ENCODE results near the gene USH1G. TPM values are rescaled to one million over a fixed set of nuclear protein-coding genes. Genes with fewer than 3 reads are reported as not detected.
A peak's percentile ranks its signal among the peaks of the same experiment; 100 is the strongest.
"Not testable (repeated sequence)": the region's sequence is repeated elsewhere in the genome, so short reads cannot be mapped to it uniquely, and the experiment has no call there.

Gene USH1G
- total RNA-seq, 1 experiment from 2014 or later = 2.7 TPM

DNA sequence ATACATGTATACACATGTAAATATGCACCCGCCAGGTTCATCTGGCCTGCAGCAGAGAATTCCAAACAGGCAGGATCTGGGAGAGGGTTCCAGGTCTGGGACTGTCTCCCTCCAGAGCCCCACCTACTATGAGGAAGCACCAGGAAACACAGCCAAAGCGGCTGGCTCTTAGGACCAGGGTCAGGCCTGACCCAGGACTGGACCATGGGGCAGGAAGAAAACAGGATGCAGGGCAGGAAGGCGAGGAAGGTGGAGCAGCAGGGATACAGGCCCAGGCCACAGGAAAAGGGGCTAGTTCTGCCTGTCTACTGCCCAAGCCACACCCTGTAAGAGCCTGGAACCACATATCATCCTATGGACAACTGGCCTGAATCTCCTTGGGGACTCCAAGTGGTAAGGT lies 47.3 kb upstream of the USH1G start:
- H2BK120ac ChIP-seq (ENCODE audit: low read depth, low read length, poor library complexity, severe bottlenecking) = no peak overlapping the region
- no peaks in the 10 kb centered on the region for H3K79me1 ChIP-seq (ENCODE audit: insufficient read depth, low read depth, low read length, poor library complexity, severe bottlenecking)
- H4K20me1 ChIP-seq (ENCODE audit: control insufficient read depth, insufficient read depth, insufficient read length) = no peaks in the 10 kb centered on the region
- H3K4ac ChIP-seq (ENCODE audit: low read depth, low read length) = no peak overlapping the region
- no CpG with 5 or more reads among the region's 3 CpGs for WGBS (ENCODE audit: extremely low coverage, insufficient read length, low lambda C conversion rate)
- no peak overlapping the region for H2AFZ ChIP-seq (ENCODE audit: low read length)
- Mint-ChIP-seq H3K9me3 (peaks cover 0 to 2% of the 10 kb centered on the region in 2 experiments; a peak in 1 of 5 replicates), H3K4me1 (peaks cover 10 to 19% of the 10 kb centered on the region in 2 experiments), H3K4me3 (peak overlapping the region in 1 of 2 experiments; percentile 63; a peak in 1 of 5 replicates), H3K27me3 (ENCODE audit: low read depth) (peaks cover 50% of the 10 kb centered on the region), H3K27ac (no peak overlapping the region), H3K36me3 (ENCODE audit: insufficient read depth in 1 of 3, low read depth in 3 of 3) (no peaks in the 10 kb centered on the region)
- H2BK15ac ChIP-seq (ENCODE audit: low read depth, low read length) = no peak overlapping the region
- no peak overlapping the region for H4K91ac ChIP-seq (ENCODE audit: insufficient read length, low read depth, low read length)
- no peak overlapping the region for H4K8ac ChIP-seq (replicated peaks; ENCODE audit: insufficient read length, low read depth, low read length)
- no peak overlapping the region for H3K14ac ChIP-seq (ENCODE audit: insufficient read depth, low read length)
- no peak overlapping the region for H3K56ac ChIP-seq (ENCODE audit: insufficient read length, low read depth, low read length)
- no peak overlapping the region for H3T11ph ChIP-seq (ENCODE audit: low read length)
- no peak overlapping the region for H2AK5ac ChIP-seq (ENCODE audit: insufficient read length, low read length)
- no peak overlapping the region for H3K18ac ChIP-seq (ENCODE audit: insufficient read length, low read depth, low read length)
- H3K4me1 ChIP-seq (ENCODE audit: insufficient read depth, low read length) = no peaks in the 10 kb centered on the region; the same call in 1 of the 2 replicates
- no peaks in the 10 kb centered on the region for H3K9me3 ChIP-seq (ENCODE audit: control insufficient read depth, low read depth, low read length)
- no peak overlapping the region for H2BK5ac ChIP-seq (ENCODE audit: insufficient read length, low read length)
- no peak overlapping the region for H3K23ac ChIP-seq (ENCODE audit: insufficient read length, low read depth, low read length)
- H3K27ac ChIP-seq (ENCODE audit: insufficient read length, low read depth, low read length) = no peak overlapping the region
- TF ChIP-seq, protein P1, sequence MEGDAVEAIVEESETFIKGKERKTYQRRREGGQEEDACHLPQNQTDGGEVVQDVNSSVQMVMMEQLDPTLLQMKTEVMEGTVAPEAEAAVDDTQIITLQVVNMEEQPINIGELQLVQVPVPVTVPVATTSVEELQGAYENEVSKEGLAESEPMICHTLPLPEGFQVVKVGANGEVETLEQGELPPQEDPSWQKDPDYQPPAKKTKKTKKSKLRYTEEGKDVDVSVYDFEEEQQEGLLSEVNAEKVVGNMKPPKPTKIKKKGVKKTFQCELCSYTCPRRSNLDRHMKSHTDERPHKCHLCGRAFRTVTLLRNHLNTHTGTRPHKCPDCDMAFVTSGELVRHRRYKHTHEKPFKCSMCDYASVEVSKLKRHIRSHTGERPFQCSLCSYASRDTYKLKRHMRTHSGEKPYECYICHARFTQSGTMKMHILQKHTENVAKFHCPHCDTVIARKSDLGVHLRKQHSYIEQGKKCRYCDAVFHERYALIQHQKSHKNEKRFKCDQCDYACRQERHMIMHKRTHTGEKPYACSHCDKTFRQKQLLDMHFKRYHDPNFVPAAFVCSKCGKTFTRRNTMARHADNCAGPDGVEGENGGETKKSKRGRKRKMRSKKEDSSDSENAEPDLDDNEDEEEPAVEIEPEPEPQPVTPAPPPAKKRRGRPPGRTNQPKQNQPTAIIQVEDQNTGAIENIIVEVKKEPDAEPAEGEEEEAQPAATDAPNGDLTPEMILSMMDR (conservative IDR thresholded peaks at IDR 0.05) = no peak
- no peaks in the 10 kb centered on the region for H3K79me2 ChIP-seq (ENCODE audit: insufficient read depth, low read length)
- DNase-seq = no peak
- H3K9ac ChIP-seq (ENCODE audit: extremely low read depth, insufficient read length, low read length) = no peak overlapping the region
- H3K23me2 ChIP-seq (ENCODE audit: insufficient read length, low read depth, low read length, poor library complexity, severe bottlenecking) = peaks cover 8% of the 10 kb centered on the region
- H3K27me3 ChIP-seq (ENCODE audit: insufficient read depth, low read length) = peaks cover 19% of the 10 kb centered on the region
- H2BK12ac ChIP-seq (ENCODE audit: insufficient read length, low read depth, low read length) = no peak overlapping the region
- H2BK20ac ChIP-seq (ENCODE audit: low read depth, low read length, poor library complexity, severe bottlenecking) = no peak overlapping the region
- H4K5ac ChIP-seq (ENCODE audit: insufficient read length, low read depth, low read length) = no peak overlapping the region
- H3K4me2 ChIP-seq (ENCODE audit: insufficient read depth, insufficient read length, low read length) = no peak overlapping the region

DNA sequence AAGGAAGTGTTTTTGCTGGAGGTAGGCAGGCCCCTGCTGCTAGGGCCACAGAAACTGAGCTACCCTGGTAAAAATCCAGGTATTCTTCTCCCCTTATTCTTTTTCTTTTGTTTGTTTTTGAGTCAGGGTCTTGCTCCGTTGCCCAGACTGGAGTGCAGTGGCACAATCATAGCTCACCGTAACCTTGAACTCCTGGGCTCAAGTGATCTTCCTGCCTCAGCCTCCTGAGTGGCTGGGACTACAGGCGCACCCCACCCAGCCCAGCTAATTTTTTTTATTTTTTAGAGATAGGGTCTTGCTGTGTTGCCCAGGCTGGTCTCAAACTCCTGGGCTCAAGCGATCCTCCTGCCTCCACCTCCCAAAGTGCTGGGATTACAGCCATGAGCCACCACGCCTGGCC lies 46.4 kb upstream of the USH1G start:
- peaks cover 19% of the 10 kb centered on the region for H3K27me3 ChIP-seq (ENCODE audit: insufficient read depth, low read length)
- not testable (repeated sequence) for DNase-seq; H3K36me3 Mint-ChIP-seq (ENCODE audit: insufficient read depth in 1 of 3, low read depth in 3 of 3); H2AFZ ChIP-seq (ENCODE audit: low read length); H2BK15ac ChIP-seq (ENCODE audit: low read depth, low read length); H2BK120ac ChIP-seq (ENCODE audit: low read depth, low read length, poor library complexity, severe bottlenecking); H3K4me2 ChIP-seq (ENCODE audit: insufficient read depth, insufficient read length, low read length); H3K9ac ChIP-seq (ENCODE audit: extremely low read depth, insufficient read length, low read length); H3K4me3 Mint-ChIP-seq; H3K27ac Mint-ChIP-seq; H2BK5ac ChIP-seq (ENCODE audit: insufficient read length, low read length); H3K79me2 ChIP-seq (ENCODE audit: insufficient read depth, low read length); H3K23ac ChIP-seq (ENCODE audit: insufficient read length, low read depth, low read length); H4K91ac ChIP-seq (ENCODE audit: insufficient read length, low read depth, low read length); H3K9me3 Mint-ChIP-seq; H3K9me3 ChIP-seq (ENCODE audit: control insufficient read depth, low read depth, low read length); H3K27ac ChIP-seq (ENCODE audit: insufficient read length, low read depth, low read length); H2BK12ac ChIP-seq (ENCODE audit: insufficient read length, low read depth, low read length); H3K4me1 ChIP-seq (ENCODE audit: insufficient read depth, low read length); H2AK5ac ChIP-seq (ENCODE audit: insufficient read length, low read length); H3K56ac ChIP-seq (ENCODE audit: insufficient read length, low read depth, low read length); H3T11ph ChIP-seq (ENCODE audit: low read length); H3K79me1 ChIP-seq (ENCODE audit: insufficient read depth, low read depth, low read length, poor library complexity, severe bottlenecking); H3K14ac ChIP-seq (ENCODE audit: insufficient read depth, low read length); H3K23me2 ChIP-seq (ENCODE audit: insufficient read length, low read depth, low read length, poor library complexity, severe bottlenecking); H4K5ac ChIP-seq (ENCODE audit: insufficient read length, low read depth, low read length); H3K18ac ChIP-seq (ENCODE audit: insufficient read length, low read depth, low read length); H2BK20ac ChIP-seq (ENCODE audit: low read depth, low read length, poor library complexity, severe bottlenecking); H3K4ac ChIP-seq (ENCODE audit: low read depth, low read length); H4K8ac ChIP-seq (replicated peaks; ENCODE audit: insufficient read length, low read depth, low read length); H4K20me1 ChIP-seq (ENCODE audit: control insufficient read depth, insufficient read depth, insufficient read length)
- no CpG with 5 or more reads among the region's 5 CpGs for WGBS (ENCODE audit: extremely low coverage, insufficient read length, low lambda C conversion rate)
- H3K27me3 Mint-ChIP-seq (ENCODE audit: low read depth) = peaks cover 44% of the 10 kb centered on the region
- H3K4me1 Mint-ChIP-seq = peaks cover 10 to 19% of the 10 kb centered on the region in 2 experiments

Measured in H9 (cell line).